ENCODE data around the gene DRAM1.

The DRAM1 gene

DNA sequence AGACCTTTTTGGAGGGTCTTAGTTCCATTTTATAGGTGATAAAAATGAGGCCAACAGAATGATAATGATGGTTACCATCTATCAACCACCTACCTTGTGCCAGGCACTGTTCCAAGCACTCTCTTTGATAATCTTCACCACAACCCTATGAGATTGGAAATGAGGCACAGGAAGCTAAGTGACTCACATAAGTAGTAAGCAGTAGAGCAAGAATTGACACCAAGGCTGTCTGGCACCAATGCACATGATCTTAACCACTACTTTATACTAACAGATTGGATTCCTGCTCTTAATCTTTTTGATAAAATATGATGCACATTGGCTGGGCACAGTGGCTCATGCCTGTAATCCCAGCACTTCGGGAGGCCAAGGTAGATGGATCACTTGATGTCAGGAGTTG lies 91.4 kb downstream of the DRAM1 start:
- no peak for TF ChIP-seq CEBPB (IDR thresholded peaks at IDR 0.05)

Measured in Ishikawa (cell line).